SW 1271 (cell line): ENCODE measurements around the gene USP54.

Experiments used
- DNase-seq, 2 experiments: peaks; one replicate each; lab custom pipeline; 2025; lab: John Stamatoyannopoulos, UW

The USP54 gene

GRCh38 chr10:73522263-73522662 lies 68.9 kb downstream of the USP54 start:
- no peak for DNase-seq

- DNase-seq: no peak
These were observed 71.8 kb downstream of the USP54 start for GRCh38 chr10:73519336-73519735.

- DNase-seq: no peak
These were observed 73.8 kb downstream of the USP54 start for GRCh38 chr10:73517166-73517888.

- DNase-seq: no peak
These were observed 78.9 kb downstream of the USP54 start for GRCh38 chr10:73512207-73512743.

GRCh38 chr10:73509695-73510094 lies 81.4 kb downstream of the USP54 start:
- no peak for DNase-seq

- DNase-seq: no peak
These were observed 84.7 kb downstream of the USP54 start for GRCh38 chr10:73506491-73506890.

GRCh38 chr10:73506074-73506473 lies 85.1 kb downstream of the USP54 start:
- no peak for DNase-seq

- DNase-seq: no peak
These were observed 88.1 kb downstream of the USP54 start for GRCh38 chr10:73503037-73503436.

- DNase-seq: no peak
These were observed 89.5 kb downstream of the USP54 start for GRCh38 chr10:73501651-73502050.

GRCh38 chr10:73497623-73498022 lies 93.5 kb downstream of the USP54 start:
- DNase-seq: no peak

GRCh38 chr10:73495884-73496674 lies 95.1 kb downstream of the USP54 start, which contains the start of gene PPP3CB:
Gene PPP3CB, minus strand, starts transcription at chr10:73496024. Its CDS starts 135 bp downstream, at chr10:73495889.
- DNase-seq: peak; percentile 77 to 91

GRCh38 chr10:73495226-73495883 lies 95.8 kb downstream of the USP54 start:
- DNase-seq: peak; percentile 77 to 90

- no peak for DNase-seq
These were observed 96.3 kb downstream of the USP54 start for GRCh38 chr10:73494877-73495225.

- no peak for DNase-seq
These were observed 96.9 kb downstream of the USP54 start for GRCh38 chr10:73494213-73494612.

GRCh38 chr10:73493781-73494180 lies 97.4 kb downstream of the USP54 start:
- peak in 1 of 2 experiments; percentile 36 for DNase-seq

GRCh38 chr10:73486601-73487000 lies 104.5 kb downstream of the USP54 start:
- no peak for DNase-seq

GRCh38 chr10:73485320-73485719 lies 105.8 kb downstream of the USP54 start:
- no peak for DNase-seq

GRCh38 chr10:73480158-73480557 lies 111.0 kb downstream of the USP54 start:
- DNase-seq: peak; percentile 28 to 62

GRCh38 chr10:73478636-73479035 lies 112.5 kb downstream of the USP54 start:
- DNase-seq: no peak

- DNase-seq: no peak
These were observed 119.9 kb downstream of the USP54 start for GRCh38 chr10:73471226-73471625.

GRCh38 chr10:73469579-73469978 lies 121.6 kb downstream of the USP54 start:
- DNase-seq: no peak

GRCh38 chr10:73467206-73467605 lies 123.9 kb downstream of the USP54 start:
- no peak for DNase-seq
